Stimulated activated memory B cell treated with anti-CD40 and anti-IgM and Interleukin-4, amounts not matched to agents 10 μg/mL and 1 μg/mL and 100 μg/mL, for 72 hours (primary cell): ENCODE data around the gene PSMG3.

ENCODE experiments used
- ATAC-seq: fragments of 150-1000 bp; cut with Tn5 transposase; 2 replicates; pipeline ENCODE4 v1.10.0; 2021
- H3K27ac Mint-ChIP-seq: one replicate; pipeline ENCODE4 v1.8.0; 2022; ENCODE audit warnings: mild to moderate bottlenecking, mixed read lengths
- H3K27me3 Mint-ChIP-seq: one replicate; pipeline ENCODE4 v1.8.0; 2022; ENCODE audit warnings: mixed read lengths
- H3K36me3 Mint-ChIP-seq: one replicate; pipeline ENCODE4 v1.8.0; 2022; ENCODE audit warnings: mixed read lengths
- H3K4me1 Mint-ChIP-seq: one replicate; pipeline ENCODE4 v1.8.0; 2022; ENCODE audit warnings: mixed read lengths
- H3K4me3 Mint-ChIP-seq: one replicate; pipeline ENCODE4 v1.8.0; 2022; ENCODE audit warnings: mild to moderate bottlenecking, moderate library complexity, mixed read lengths
- H3K9me3 Mint-ChIP-seq: one replicate; pipeline ENCODE4 v1.8.0; 2022; ENCODE audit warnings: mixed read lengths

Gene PSMG3

DNA sequence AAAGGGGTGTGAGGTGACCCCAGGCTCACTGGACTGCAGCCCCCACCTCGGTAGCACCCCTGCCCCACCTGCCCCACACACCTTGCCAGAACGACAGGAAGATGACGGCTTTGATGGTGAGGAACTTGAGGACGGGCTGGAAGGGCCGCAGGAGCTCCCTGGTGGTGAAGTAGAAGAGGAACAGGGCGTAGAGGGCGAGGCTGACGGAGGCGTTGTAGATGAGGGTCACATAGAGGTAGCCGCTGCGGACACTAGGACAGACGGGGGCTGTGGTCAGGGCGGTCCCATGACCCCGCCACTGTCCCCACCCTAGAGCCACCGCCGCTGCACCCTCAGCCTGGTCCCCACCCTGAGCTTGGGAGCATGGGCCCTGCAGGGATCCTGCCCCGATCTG, 21.4 kb downstream of the PSMG3 start:
- Mint-ChIP-seq H3K27ac (peak overlapping the region; percentile 38), H3K4me3 (no peak overlapping the region), H3K36me3 (no peaks in the 10 kb centered on the region), H3K27me3 (peaks cover 7% of the 10 kb centered on the region), H3K4me1 (peaks cover 20% of the 10 kb centered on the region), H3K9me3 (no peaks in the 10 kb centered on the region)
- ATAC-seq: peak; percentile 20

DNA sequence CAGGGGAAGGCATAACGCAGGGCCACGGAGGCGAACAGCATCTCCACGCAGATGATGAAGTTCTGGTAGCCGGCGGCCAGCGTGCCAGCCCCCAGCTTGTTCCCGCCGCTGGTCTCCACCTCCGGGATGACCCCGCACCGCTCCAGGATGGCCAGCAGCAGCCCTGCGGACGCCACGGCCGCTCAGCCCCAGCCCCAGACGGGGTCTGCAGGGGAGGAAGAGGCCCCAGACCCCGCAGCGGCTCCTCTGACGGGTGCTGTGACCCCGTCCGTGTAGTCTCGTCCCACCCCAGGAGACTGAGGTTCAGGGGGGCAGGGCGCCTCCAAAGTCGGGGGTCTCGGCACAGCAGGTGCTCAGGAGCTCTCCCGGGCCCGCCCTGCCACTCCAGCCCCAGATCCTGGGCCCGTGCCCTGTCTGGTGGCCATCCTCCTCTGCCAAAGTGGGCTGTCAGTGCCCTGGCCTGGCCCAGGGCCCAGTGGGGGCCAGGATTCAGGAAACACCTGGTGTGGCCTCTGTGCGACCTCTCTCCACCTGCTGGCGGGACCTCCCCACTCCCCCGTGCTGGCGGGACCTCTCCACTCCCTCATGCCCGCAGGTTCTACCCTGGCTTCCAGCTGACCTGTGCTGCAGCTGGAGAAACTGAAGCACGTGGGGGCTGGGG, 21.9 kb downstream of the PSMG3 start:
- peaks cover 7% of the 10 kb centered on the region for H3K27me3 Mint-ChIP-seq
- H3K4me3 Mint-ChIP-seq: no peak overlapping the region
- H3K4me1 Mint-ChIP-seq: peaks cover 21% of the 10 kb centered on the region
- H3K36me3 Mint-ChIP-seq: peaks cover 2% of the 10 kb centered on the region
- ATAC-seq: no peak
- peak overlapping the region; percentile 38 for H3K27ac Mint-ChIP-seq
- H3K9me3 Mint-ChIP-seq: no peaks in the 10 kb centered on the region

DNA sequence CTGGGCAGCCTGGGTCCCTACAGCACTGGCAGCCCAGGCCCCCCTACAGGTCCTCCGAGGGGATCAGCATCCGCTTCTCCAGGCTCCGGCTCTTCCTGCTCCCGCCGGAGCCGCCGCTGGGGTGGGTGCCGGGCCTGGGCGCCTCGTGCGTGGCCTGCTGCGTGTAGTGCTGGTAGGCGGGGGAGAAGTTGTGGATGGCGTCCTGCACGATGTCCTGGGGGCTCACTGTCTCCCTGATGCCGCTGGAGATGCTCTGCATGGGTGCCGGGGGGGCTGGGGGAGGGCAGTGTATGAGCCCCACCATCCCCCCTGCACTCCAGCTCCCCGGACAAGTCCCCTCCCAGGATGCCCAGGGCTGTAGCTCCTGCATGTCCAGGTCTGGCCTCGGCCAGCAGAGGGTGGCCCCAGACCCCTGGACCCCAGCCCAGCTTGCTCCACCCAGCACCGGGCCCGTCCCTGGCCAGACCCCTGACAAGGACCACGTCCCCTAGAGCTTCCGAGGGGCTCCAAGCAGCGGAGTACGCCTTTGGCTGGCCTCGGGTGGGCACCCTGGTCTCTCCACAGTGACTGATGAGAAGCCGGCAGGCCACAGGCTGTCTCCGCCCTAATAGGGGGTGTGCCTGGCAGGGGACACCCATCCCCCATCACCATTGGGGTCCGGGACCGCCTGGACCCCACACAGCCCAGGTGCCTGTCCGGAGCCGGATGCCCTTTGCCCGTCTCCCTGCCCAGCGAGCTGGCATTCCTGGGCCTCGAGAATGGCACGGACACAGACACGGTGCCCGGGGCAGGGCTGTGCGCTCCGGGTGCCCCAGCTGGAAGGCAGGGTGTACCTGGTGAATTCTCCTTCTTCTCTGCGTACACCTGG, 22.7 kb downstream of the PSMG3 start:
- H3K9me3 Mint-ChIP-seq: no peaks in the 10 kb centered on the region
- peaks cover 9% of the 10 kb centered on the region for H3K36me3 Mint-ChIP-seq
- H3K4me3 Mint-ChIP-seq: no peak overlapping the region
- H3K27ac Mint-ChIP-seq: no peak overlapping the region
- peaks cover 7% of the 10 kb centered on the region for H3K27me3 Mint-ChIP-seq
- H3K4me1 Mint-ChIP-seq: peaks cover 28% of the 10 kb centered on the region
- no peak for ATAC-seq

DNA sequence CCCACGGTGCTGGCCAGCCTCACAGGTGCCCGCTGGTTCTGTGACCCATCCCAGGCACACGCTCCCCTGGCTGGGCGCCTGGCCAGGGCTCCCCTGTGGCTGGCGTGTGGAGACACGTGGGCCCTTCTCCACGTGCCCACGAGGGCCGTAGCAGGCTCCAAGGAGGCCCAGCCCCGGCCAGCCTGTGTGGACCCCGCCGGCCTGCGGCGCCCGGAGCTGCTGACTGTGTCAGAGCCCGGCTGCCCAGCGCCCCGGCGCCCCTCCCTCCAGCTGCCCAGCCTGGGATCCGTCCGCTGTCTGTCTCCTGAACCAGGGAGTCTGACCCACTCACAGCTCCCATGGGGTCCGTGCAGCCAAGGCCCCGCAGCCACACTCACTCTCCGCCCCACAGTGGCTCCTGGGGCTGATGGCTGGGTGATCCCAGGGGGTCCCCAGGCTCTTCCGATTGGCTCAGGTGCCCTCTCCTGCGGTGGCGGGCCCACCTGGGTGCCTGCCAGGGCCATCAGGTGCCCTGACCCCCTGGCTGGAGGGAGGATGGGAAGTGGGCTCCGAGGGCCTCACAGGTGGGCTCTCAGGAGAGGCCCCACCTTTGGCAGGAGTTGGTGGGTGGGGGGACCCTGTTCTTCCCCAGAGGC, 23.4 kb downstream of the PSMG3 start:
- Mint-ChIP-seq H3K9me3 (no peaks in the 10 kb centered on the region), H3K4me3 (no peak overlapping the region), H3K36me3 (peaks cover 10% of the 10 kb centered on the region), H3K4me1 (peaks cover 28% of the 10 kb centered on the region), H3K27me3 (peaks cover 7% of the 10 kb centered on the region), H3K27ac (no peak overlapping the region)
- no peak for ATAC-seq

DNA sequence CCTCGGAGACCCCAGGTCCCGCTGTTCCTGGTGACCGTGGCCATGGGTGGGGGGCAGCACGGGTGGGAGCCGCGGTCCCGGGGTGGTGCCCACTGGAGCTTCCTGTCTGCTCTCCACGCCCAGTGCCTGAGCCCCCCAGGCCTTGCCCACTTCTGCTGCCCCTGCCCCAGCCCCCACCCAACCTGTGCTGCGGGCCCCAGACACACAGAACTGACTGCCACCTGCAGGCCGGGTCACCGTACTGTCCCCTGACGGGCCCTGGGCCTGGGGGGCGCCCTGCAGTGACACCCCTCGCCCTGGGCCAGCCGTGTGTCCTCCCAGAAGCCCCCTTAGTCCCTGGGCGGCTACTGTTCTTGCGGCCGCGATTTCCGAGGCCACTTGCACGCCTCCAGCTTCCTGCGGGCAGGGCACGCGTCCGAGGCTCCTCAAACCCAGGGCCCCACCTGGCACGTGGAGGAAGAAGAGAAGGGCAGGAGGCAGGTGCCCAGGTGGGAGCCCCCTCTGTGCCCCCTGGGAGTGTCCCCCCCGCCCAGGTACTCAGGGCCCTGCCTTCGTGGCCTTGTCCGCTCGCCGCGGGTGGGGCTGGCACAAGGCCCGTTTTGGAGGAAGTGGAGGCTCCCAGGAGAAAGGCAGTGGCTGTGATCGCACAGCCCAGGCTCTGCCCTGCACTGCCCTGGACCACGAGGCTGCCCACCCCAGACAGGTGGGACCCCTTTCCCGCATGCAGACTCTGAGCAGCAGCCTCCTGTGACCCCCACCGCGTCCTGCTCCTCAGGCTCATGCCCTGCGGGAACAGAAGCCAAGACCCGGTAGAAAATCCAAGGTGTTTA, 24.2 kb downstream of the PSMG3 start:
- ATAC-seq: peak; percentile 2
- peaks cover 28% of the 10 kb centered on the region for H3K4me1 Mint-ChIP-seq

DNA sequence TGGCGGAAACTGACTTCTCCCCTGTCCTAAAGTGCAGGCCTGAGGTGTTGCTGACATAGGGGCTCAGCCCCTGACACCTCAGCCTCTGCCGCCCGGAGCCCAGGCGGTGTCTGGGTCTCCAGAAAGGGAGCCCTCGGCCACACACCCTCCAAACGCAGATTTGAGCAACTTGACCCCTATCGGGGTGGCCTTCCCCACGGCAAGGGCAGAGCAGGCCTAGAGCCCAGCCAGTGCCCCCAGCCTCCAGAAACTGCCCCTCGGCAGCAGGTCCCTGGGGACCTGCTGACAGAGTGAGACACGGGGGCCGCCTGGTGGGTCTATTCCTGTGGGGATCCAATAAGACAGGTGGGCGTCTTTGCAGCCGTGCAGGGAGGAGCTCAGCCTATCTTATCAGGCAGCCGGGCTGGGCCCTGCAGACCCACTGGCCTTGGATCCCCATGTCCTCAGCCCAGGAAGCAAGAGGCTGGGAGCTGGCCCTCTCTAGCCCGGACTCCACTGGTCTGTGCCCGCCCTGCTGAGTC, 24.9 kb downstream of the PSMG3 start:
- peaks cover 28% of the 10 kb centered on the region for H3K4me1 Mint-ChIP-seq
- H3K36me3 Mint-ChIP-seq: peaks cover 22% of the 10 kb centered on the region
- H3K9me3 Mint-ChIP-seq: no peaks in the 10 kb centered on the region
- no peak overlapping the region for H3K27ac Mint-ChIP-seq
- H3K4me3 Mint-ChIP-seq: no peak overlapping the region
- ATAC-seq: no peak
- peaks cover 7% of the 10 kb centered on the region for H3K27me3 Mint-ChIP-seq

More for the DNA sequence above, 24.2 kb downstream of the PSMG3 start:
- Mint-ChIP-seq H3K27ac (no peak overlapping the region), H3K27me3 (peaks cover 7% of the 10 kb centered on the region), H3K36me3 (peaks cover 18% of the 10 kb centered on the region), H3K4me3 (no peak overlapping the region), H3K9me3 (no peaks in the 10 kb centered on the region)

DNA sequence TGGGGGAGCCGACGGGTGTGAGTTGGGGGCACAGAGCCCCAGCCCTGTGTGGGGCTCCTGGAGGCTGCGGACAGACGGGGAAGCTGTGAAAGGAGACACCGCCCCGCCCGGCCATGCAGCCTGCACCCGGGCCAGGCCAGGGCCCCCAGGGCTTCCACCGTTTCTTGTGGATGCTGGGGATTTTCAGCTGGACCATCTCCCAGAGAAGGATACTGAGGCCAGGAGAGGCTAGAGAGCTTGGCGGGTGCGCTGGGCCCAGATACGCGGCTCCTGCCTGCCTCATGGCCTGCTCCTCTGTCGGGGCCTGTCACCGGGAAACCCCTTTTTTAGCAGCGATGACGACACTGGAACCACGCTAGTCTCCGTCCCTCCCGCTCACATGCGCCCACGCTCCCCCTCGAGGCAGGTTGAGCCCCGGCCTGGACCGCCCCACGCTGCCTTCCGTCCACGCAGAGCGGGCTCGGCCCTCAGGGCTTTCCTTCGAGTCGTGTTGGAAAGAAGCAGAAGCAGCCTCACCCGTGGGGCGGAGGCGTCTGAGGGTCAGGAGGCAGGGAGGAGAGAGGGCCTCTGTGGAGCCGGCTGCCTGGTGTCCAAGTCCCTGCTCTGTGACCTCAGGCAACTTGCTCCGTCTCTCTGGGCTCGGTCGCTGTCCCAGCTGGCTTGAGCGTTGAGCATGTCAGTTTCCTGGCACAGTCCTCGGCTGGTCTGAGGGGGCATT, 25.5 kb downstream of the PSMG3 start:
- H3K27me3 Mint-ChIP-seq: peaks cover 7% of the 10 kb centered on the region
- H3K4me3 Mint-ChIP-seq: no peak overlapping the region
- H3K9me3 Mint-ChIP-seq: no peaks in the 10 kb centered on the region
- no peak for ATAC-seq
- peaks cover 27% of the 10 kb centered on the region for H3K36me3 Mint-ChIP-seq
- peak overlapping the region; percentile 10 for H3K27ac Mint-ChIP-seq
- peaks cover 28% of the 10 kb centered on the region for H3K4me1 Mint-ChIP-seq

DNA sequence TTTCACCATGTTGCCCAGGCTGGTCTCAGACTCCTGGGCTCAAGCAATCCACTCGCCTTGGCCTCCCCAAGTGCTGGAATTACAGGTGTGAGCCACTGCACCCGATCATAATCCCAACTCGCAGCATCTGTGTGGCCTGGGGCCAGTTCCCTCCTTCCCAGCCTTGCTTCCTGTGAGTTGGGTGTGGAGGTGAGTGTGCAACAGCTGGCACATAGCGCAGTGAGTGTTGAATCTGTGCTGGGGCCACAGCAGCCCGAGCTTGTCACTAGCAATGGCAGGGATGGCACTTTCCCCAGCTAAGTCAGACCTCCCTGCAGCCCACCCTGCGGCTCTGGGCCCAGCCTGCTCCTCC, 26.0 kb downstream of the PSMG3 start:
- Mint-ChIP-seq H3K27ac (peak overlapping the region; percentile 10), H3K36me3 (peaks cover 27% of the 10 kb centered on the region)
- no peak for ATAC-seq

DNA sequence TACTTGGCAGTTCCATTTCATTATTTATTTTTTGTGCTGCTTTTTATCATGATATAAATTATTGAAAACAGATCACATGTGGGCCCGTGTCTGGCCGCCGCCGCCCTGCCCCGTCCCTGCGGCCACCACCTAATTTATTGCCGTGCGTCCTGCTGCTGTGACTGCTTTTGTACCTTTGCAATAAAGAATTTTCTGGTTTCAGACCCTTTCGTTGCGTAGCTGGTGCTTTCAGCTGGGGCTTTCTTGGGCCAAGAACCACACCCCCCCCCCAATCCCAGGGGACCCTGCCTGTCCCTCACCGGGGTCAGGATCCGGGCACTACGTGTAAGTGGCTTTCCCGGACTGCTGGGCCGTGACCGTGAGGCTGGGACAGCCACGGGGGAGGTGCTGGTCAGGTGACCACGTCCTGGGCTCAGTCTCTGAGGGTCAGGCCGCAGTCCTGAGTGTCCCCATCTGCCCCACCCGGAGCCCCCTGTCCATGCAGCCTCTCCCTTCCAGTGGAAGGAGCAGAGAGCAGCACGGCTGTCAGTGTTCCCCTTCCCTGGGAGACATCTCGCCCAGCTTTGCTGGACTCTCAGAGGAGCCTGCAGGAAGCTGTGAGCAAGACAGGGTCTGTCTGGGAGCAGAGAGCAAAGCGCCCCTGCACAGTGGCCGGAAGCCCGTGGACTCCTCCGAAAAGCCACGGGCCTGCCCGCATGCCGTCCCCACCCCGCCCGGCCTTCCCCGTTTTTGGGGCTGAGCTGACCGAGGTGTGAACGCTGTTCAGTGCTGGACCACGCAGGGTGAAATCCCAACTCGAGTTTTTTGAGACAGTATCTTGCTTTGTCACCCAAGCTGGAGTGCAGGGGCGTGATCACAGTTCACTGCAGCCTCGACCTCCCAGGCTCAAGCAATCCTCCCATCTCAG, 26.7 kb downstream of the PSMG3 start:
- Mint-ChIP-seq H3K27ac (no peak overlapping the region), H3K27me3 (peaks cover 2% of the 10 kb centered on the region), H3K9me3 (no peaks in the 10 kb centered on the region), H3K36me3 (peaks cover 27% of the 10 kb centered on the region), H3K4me1 (peaks cover 20% of the 10 kb centered on the region), H3K4me3 (no peak overlapping the region)
- ATAC-seq: no peak

More for the DNA sequence above, 26.0 kb downstream of the PSMG3 start:
- H3K4me3 Mint-ChIP-seq: no peak overlapping the region
- H3K9me3 Mint-ChIP-seq: no peaks in the 10 kb centered on the region
- H3K4me1 Mint-ChIP-seq: peaks cover 27% of the 10 kb centered on the region
- peaks cover 7% of the 10 kb centered on the region for H3K27me3 Mint-ChIP-seq

DNA sequence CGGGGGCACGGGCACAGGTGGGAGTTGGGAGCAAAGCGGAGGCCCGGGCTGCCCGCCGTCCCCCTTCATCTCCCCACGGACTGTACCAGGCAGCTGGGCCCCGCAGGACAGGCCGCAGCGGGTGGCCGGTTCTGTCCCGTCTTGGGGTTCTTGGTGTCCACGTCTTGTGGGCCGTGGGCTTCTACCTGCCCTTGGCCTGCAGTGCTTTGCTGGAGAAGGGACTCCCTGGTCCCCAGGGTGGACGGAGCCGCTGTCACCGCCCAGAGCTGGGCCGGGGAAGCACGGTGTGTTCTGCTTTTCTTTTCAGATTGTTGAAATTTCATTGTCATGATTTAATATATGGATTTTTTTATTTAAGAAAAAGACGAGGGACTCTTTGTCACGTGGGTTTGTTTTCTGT, 27.5 kb downstream of the PSMG3 start:
- H3K9me3 Mint-ChIP-seq: no peaks in the 10 kb centered on the region
- no peaks in the 10 kb centered on the region for H3K27me3 Mint-ChIP-seq
- H3K36me3 Mint-ChIP-seq: peaks cover 27% of the 10 kb centered on the region
- peaks cover 17% of the 10 kb centered on the region for H3K4me1 Mint-ChIP-seq
- ATAC-seq: no peak
- no peak overlapping the region for H3K27ac Mint-ChIP-seq
- no peak overlapping the region for H3K4me3 Mint-ChIP-seq

DNA sequence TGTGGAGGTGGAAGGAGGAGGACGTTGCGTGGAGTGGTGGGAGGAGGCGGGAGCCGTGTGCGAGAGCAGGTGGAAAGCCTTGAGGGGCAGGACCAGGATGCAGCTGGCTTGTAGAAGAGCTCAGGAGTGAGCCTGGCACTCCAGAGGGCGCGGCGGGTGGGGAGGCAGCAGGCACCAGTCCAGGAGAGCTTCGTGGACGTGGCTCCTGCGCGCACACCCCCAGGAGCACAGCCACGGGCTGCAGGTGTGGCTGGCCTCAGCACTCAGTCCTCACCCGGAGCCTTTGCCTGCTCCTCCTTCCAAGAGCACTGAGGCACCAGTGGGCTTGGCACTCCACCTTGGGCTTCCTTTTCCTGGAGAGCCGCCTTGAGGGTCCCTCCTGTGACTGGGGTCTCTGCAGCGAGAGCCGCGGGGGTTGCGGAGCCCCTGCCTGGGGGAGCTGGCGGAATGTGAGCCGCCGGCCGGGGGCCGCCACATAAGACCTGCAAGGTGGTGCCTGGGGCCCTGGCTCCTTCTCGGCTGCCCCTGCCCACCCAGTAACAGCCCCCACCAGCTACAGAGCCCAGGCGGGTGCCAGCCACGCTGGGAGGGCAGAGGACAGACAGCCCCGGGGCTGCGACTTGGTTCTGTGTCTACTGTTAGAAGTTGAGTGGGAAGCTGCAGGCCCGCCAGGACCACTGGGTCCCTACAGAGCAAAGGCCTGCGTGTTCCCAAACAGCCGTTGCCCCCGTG, 28.2 kb downstream of the PSMG3 start:
- Mint-ChIP-seq H3K36me3 (peaks cover 30% of the 10 kb centered on the region), H3K27me3 (no peaks in the 10 kb centered on the region), H3K4me1 (peaks cover 20% of the 10 kb centered on the region), H3K27ac (no peak overlapping the region), H3K9me3 (no peaks in the 10 kb centered on the region), H3K4me3 (no peak overlapping the region)
- no peak for ATAC-seq

DNA sequence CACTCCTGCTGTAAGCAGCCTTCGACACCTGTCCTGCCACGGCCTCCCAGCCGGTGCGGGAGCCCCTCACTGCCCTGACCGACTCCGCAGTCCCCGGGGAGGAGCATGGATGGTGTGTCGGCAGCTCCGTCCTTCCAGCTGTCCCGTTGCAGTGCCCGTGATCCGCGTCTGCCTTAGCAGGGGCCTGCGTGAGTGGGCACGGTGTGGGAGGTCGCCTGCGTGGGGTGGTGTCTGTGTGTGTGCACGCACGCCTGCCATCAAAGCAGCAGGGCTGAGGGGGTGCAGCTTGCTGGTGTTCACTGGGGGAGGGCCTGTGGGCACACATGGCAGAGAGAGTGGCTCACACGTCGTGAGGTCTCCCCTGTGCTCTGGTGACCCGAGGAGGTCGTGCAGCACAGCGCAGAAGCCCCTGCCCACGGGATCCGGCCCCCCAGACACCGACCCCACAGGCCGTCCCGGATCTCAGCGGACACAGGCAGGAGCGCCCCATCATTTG, 29.0 kb downstream of the PSMG3 start:
- H3K36me3 Mint-ChIP-seq: peaks cover 34% of the 10 kb centered on the region
- ATAC-seq: no peak
- peaks cover 24% of the 10 kb centered on the region for H3K4me1 Mint-ChIP-seq
- no peak overlapping the region for H3K4me3 Mint-ChIP-seq
- no peak overlapping the region for H3K27ac Mint-ChIP-seq
- no peaks in the 10 kb centered on the region for H3K27me3 Mint-ChIP-seq
- no peaks in the 10 kb centered on the region for H3K9me3 Mint-ChIP-seq
